KG1 (cell line): Measurements from ENCODE around the gene MALAT1.
"Not testable (repeated sequence)": the region's sequence is repeated elsewhere in the genome, so short reads cannot be mapped to it uniquely, and the experiment has no call there.

Source experiments
- DNase-seq: peaks from one replicate; lab custom pipeline; 2025; lab: John Stamatoyannopoulos, UW

Gene MALAT1

DNA sequence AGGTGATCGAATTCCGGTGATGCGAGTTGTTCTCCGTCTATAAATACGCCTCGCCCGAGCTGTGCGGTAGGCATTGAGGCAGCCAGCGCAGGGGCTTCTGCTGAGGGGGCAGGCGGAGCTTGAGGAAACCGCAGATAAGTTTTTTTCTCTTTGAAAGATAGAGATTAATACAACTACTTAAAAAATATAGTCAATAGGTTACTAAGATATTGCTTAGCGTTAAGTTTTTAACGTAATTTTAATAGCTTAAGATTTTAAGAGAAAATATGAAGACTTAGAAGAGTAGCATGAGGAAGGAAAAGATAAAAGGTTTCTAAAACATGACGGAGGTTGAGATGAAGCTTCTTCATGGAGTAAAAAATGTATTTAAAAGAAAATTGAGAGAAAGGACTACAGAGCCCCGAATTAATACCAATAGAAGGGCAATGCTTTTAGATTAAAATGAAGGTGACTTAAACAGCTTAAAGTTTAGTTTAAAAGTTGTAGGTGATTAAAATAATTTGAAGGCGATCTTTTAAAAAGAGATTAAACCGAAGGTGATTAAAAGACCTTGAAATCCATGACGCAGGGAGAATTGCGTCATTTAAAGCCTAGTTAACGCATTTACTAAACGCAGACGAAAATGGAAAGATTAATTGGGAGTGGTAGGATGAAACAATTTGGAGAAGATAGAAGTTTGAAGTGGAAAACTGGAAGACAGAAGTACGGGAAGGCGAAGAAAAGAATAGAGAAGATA lies at the start of gene MALAT1:
MALAT1 (plus strand) TSS at position 69 of the 736 bp plus-strand sequence.
- peak; percentile 97 for DNase-seq

DNA sequence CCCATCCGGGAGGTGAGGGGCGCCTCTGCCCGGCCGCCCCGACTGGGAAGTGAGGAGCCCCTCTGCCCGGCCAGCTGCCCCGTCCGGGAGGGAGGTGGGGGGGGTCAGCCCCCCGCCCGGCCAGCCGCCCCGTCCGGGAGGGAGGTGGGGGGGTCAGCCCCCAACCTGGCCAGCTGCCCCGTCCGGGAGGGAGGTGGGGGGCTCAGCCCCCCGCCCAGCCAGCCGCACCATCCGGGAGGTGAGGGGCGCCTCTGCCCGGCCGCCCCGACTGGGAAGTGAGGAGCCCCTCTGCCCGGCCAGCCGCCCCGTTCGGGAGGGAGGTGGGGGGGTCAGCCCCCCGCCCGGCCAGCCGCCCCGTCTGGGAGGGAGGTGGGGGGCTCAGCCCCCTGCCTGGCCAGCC lies 47.5 kb upstream of the MALAT1 start:
- not testable (repeated sequence) for DNase-seq

- DNase-seq = not testable (repeated sequence)
Observed at GRCh38 chr11:65452259-65452658, 46.6 kb upstream of the MALAT1 start.

DNA sequence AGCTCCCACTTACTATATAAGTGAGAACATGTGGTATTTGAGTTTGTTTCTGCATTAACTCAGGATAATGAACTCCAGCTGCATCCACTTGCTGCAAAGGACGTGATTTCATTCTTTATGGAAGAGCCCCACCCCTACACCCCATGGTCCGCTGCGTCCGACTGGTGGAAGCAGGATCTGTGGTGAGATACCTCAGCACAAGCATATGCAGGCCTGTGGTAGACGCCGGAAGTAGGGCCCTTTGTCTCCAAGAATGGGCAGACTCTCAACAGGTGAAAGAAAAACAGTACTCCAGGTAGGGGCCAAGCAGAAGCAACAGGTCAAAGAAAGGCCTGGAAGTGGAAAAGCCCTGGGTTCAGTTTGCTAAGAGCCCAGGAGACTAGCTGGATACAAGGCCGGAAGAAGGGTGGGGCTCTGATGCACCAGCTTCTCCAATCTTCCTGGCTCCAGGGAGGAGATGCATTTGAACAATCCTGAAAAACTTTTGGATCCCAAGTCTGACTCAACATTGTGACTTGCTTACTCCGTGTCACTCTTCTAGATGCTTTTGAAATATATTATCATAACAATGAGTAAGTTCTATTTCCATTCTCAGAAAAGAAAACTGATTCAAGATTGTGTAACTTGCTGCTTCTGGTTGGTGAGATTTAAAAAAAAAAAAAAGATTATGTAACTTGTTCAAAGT lies 45.9 kb upstream of the MALAT1 start:
- DNase-seq = no peak

DNA sequence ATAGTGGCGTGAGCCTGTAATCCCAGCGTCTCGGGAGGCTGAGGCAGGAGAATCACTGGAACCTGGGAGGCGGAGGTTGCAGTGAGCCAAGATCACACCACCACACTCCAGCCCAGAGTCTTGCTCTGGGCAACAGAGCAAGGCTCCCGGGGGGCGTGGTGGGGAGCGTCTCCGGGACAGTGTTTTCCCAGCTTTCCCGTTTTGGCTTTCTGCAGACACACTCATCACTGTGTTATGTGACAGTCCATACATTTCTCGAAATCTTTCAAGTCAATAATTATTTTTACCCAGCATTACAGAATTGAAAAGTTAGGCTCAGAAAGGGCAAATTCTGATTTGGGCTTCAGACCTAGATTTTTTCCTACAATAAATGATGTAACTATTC lies 44.5 kb upstream of the MALAT1 start:
- no peak for DNase-seq

GRCh38 chr11:65454696-65455456 lies 44.0 kb upstream of the MALAT1 start:
- DNase-seq = peak; percentile 69

DNA sequence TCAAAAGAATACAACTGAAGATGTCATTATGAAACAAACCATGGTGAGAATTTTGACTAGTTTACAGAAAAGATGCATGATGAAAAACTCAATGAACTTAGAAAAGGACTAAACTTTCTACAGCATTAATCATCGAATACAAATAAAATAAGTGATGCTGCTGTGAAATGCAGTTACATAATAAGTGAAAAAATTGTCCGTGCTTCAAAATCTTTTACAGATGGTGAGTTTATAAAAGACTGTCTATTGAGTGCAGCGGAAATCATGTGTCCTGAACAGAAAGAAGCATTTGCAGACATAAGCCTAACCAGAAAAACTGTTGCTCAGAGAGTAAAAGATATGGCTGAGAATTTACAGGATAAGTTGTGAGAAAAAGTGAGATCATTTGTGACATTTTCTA lies 42.4 kb upstream of the MALAT1 start:
- DNase-seq = no peak

DNA sequence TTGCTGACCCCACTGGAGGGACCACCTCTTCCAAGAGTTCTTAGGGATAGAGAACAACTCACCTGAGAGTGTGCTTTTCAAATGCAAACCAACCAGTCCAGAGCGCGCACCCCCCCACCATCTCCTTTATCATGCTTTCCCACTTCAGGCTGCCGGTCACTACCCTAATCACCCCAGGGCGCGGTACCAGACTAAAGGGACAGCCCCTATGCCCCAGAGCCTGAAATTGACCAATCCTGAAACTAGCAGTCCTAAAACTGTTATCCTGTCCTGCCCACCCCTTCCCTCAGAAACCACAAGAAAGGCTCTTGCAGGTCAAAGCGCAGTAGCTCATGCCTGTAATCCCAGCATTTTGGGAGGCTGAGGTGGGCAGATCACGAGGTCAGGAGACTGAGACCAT lies 39.3 kb upstream of the MALAT1 start:
- no peak for DNase-seq

- not testable (repeated sequence) for DNase-seq
Observed at GRCh38 chr11:65465471-65465870, 33.4 kb upstream of the MALAT1 start.

- DNase-seq = not testable (repeated sequence)
Observed at GRCh38 chr11:65467306-65467705, 31.5 kb upstream of the MALAT1 start.

DNA sequence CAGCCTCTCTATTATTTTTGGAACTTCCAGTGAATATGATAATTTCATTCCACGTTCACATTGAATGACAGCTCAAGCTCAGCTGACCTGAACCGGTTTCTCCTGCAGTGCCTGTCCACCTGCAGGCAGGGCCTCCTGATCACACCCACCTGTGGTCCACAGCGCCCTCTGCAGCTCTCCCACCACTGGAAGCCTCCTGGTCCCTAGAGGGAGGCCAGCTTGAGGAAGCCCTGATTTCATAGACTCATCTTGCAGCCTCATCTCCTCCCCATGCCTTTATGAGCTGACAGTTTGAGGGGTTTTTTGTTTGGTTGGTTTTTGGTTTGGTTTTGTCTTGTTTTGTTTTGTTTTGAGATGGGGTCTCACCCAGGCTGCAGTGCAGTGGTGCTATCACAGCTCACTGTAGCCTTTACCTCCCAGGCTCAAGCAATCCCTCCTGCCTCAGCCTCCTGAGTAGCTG lies 29.9 kb upstream of the MALAT1 start:
- no peak for DNase-seq

DNA sequence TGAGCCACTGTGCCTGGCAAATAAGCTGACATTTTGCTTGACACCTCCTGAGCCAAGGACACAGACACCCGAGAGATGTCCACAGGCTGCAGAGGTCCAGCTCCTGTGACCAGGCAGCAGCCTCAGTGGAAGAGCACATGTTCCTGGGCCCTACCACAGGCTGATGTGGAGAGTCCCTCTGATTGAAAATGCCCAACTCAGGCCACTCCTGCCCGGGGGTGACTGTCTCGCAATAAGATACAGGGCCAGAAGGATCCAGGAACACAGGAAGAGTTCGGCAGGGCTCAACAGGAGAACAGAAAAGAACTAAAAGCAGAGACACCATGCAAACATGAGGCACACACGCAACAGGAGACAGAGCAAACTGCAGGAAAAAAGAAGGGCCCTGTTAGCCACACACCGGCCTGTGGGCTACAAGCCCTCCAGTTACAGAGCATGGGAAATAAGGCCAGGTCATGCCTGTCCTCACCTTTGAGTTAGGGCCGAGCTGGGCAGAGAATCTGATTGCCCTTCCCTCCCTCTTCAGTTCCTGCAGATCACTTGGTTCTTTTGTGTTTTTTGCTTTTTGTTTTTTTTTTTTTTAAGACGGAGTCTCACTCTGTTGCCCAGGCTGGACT lies 28.3 kb upstream of the MALAT1 start:
- DNase-seq = no peak

DNA sequence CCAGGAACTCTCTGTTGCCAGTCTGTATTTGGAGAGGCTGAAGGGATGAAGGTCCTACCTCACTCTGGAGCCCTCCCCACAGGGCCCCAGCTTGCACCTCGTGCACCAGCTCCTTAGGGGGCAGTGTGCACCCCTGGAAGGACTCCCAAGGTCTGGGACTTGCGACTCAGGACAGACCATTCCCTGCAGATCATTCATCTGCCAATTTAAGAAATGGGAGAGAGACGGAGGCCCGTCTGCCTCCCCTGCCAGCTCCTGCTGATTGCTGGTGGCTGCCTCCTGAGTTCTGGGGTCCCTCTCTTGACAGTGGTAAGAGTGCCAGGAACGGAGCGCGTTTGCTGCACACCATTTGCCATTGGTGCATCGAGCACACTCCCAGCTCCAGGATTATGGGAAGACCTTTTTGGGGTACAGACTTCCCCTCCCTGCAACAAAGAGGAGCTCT lies 27.4 kb upstream of the MALAT1 start:
- DNase-seq = no peak

GRCh38 chr11:65472588-65473277 lies 26.1 kb upstream of the MALAT1 start:
- DNase-seq = not testable (repeated sequence)

- DNase-seq = no peak
Observed at GRCh38 chr11:65473278-65473860, 25.5 kb upstream of the MALAT1 start.

GRCh38 chr11:65474864-65475263 lies 24.0 kb upstream of the MALAT1 start:
- no peak for DNase-seq

DNA sequence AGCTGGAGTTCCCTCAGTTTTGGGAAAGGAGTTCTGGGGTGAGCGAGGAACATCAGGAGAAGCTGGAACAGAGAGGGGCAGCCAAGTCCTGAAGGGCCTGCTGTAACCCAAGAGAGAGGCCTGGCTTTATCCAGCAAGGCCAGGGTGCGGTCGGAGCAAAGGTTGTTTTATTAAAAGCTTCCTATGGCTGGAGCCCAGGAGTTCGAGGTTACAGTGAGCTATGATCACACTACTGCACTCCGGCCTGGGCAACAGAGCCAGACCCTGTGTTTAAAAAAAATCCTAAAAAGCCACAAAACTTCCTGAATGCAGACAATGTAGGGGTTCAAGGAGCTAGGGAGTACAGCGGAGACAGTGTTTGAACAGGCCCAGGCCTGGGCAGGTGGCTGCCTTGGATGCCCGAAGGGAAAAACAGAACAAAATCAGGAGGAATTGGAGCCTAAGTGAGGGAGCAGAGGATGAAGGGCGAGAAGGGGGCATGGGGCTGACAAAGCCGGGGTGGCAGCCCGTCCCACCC lies 22.2 kb upstream of the MALAT1 start:
- DNase-seq = no peak

- peak; percentile 92 for DNase-seq
Observed at GRCh38 chr11:65477149-65477965, 21.5 kb upstream of the MALAT1 start.

GRCh38 chr11:65478388-65479183 lies 20.3 kb upstream of the MALAT1 start:
- DNase-seq = no peak
